ENCODE data around the gene PDK3. TPM values are rescaled to one million over a fixed set of nuclear protein-coding genes. Genes with fewer than 3 reads are reported as not detected.

PDK3 gene
- total RNA-seq, 1 donor from 2014 or later, result 5.2 TPM

DNA sequence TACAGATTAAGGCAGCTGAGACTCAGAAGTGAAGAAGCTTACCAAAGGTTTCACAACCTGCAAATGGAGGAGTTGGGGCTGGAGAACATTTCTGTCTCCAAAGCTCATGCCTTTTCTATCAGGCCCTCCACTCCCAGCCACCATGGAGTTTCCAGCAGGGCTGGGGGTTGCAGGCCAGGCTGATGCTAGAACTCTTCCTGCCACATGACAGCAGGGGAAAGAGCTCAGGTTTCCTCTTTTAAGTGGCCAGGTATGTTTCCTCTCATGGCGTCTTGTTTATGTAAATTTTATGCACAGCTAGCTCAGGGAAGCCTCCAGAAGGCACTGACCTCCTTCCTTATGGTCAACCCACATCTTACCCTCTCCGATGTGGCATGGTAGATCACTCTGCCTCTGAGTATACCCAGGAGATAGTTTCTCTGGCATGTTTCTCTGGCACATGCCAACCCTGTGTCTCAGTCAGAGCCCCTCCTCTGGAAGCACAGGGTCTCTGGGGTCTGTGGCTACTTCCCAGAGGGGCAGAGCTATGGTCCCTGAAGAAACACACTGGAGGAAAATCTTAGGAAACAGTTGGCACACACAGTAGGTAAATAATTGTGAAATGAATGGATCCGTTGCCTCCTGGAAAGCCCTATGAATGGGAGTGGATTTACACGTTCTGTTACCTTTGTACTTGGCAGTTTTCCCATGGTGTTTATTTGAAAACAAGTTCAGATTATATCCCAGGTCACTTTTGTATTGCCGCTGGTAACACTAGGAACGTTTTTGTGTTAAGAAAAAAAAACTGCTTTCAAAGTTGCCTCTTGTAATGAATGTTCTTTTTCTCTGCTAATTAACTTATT, 28.9 kb downstream of the PDK3 start:
- Histone ChIP-seq H3K36me3 (ENCODE audit: control insufficient read depth, insufficient read depth, low read length) (no peaks in the 10 kb centered on the region), H3K4me3 (ENCODE audit: low read depth, low read length) (no peak overlapping the region), H3K27me3 (ENCODE audit: control insufficient read depth, insufficient read depth, low read length) (no peaks in the 10 kb centered on the region)
- TF ChIP-seq, protein P1, sequence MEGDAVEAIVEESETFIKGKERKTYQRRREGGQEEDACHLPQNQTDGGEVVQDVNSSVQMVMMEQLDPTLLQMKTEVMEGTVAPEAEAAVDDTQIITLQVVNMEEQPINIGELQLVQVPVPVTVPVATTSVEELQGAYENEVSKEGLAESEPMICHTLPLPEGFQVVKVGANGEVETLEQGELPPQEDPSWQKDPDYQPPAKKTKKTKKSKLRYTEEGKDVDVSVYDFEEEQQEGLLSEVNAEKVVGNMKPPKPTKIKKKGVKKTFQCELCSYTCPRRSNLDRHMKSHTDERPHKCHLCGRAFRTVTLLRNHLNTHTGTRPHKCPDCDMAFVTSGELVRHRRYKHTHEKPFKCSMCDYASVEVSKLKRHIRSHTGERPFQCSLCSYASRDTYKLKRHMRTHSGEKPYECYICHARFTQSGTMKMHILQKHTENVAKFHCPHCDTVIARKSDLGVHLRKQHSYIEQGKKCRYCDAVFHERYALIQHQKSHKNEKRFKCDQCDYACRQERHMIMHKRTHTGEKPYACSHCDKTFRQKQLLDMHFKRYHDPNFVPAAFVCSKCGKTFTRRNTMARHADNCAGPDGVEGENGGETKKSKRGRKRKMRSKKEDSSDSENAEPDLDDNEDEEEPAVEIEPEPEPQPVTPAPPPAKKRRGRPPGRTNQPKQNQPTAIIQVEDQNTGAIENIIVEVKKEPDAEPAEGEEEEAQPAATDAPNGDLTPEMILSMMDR (IDR thresholded peaks at IDR 0.05; ENCODE audit: insufficient read depth, low read length, poor library complexity, severe bottlenecking), result no peak
- no peak for DNase-seq (ENCODE audit: low read depth)

DNA sequence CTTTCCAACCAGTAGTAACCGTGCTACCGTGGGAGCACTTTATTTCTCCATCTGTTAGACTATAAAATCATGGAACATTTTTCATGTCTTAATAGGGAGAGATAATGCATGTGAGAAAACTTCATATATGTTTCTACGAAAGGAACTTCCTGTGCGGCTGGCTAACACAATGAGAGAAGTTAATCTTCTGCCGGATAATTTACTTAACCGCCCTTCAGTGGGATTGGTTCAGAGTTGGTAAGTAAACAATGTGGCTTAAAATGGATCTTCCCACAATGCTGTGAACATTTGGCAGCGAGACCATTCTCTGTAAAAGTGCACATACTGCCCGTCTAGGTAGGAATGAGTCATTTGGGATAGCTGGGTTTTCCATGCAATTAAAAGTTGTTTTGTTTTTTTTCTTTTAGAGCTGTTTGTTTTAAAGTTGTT, 29.6 kb downstream of the PDK3 start:
- H3K4me3 ChIP-seq (ENCODE audit: low read depth, low read length), result no peak overlapping the region
- peak; percentile 54 for DNase-seq (ENCODE audit: low read depth)

DNA sequence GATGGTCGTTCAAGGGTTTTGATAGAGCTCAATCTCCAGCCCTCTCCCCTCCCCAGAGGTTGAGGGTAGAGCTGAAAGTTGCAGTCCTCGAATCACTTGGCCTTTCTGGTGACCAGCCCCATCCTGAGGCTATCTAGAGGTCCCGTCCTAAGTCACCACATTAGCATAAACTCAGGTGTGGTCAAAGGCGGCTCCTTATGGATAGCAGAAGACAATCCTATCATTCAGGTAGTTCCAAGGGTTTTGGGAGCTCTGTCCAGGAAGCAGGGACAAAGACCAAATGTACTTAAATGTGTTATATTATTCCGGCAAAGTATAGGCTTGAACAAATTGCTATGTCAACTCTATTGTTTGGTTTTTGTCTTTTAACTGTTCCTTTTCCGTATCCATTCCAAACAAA, 30.6 kb downstream of the PDK3 start:
- H3K4me3 ChIP-seq (ENCODE audit: low read depth, low read length), result no peak overlapping the region
- no peak for DNase-seq (ENCODE audit: low read depth)
- TF ChIP-seq, protein P1 (IDR thresholded peaks at IDR 0.05; ENCODE audit: insufficient read depth, low read length, poor library complexity, severe bottlenecking), result no peak
- no peaks in the 10 kb centered on the region for H3K27me3 ChIP-seq (ENCODE audit: control insufficient read depth, insufficient read depth, low read length)
- H3K36me3 ChIP-seq (ENCODE audit: control insufficient read depth, insufficient read depth, low read length), result no peaks in the 10 kb centered on the region

More for the DNA sequence above, 29.6 kb downstream of the PDK3 start:
- Histone ChIP-seq H3K27me3 (ENCODE audit: control insufficient read depth, insufficient read depth, low read length) (no peaks in the 10 kb centered on the region), H3K36me3 (ENCODE audit: control insufficient read depth, insufficient read depth, low read length) (no peaks in the 10 kb centered on the region)
- TF ChIP-seq, protein P1 (IDR thresholded peaks at IDR 0.05; ENCODE audit: insufficient read depth, low read length, poor library complexity, severe bottlenecking), result no peak

DNA sequence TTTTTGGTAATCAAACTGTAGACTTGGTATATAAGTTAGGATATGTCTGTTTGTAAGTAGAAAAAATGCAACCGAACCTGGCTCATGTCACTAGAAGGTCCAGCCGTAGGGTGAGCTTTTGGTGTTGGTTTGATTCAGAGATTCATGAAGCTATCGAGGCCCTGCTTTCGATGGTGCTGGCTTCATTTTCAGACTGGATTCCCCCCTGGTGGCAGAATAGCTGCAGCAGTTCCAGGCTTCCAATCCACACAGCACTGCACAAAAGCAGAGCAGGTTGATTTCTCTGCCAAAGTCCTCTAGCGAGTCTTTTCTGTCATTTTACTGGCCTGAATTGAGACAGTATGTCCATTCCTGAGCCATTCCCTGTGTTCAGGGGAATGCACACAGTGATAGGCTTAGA, 33.1 kb downstream of the PDK3 start:
- no peak for DNase-seq (ENCODE audit: low read depth)
- TF ChIP-seq, protein P1 (IDR thresholded peaks at IDR 0.05; ENCODE audit: insufficient read depth, low read length, poor library complexity, severe bottlenecking), result peak; percentile 40
- H3K36me3 ChIP-seq (ENCODE audit: control insufficient read depth, insufficient read depth, low read length), result no peaks in the 10 kb centered on the region
- no peaks in the 10 kb centered on the region for H3K27me3 ChIP-seq (ENCODE audit: control insufficient read depth, insufficient read depth, low read length)
- H3K4me3 ChIP-seq (ENCODE audit: low read depth, low read length), result no peak overlapping the region

DNA sequence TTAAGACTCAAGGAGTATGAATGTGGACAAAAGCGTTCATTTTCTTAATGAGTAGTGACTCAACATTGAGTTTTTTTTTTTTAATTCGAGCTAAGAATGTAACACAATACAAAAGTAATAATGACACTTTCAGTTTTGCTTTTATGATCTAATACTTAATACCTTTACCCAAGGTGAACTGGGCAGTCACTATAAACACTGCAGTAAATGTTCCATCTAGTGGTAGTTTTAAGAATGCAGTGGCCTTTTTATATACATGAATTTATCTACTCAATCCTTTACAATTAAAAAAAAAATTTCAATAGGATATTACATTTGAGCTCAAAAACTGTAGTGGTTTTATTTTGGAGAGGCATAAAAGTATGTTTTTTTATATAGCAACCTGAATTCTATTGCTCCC, 33.9 kb downstream of the PDK3 start:
- TF ChIP-seq, protein P1 (IDR thresholded peaks at IDR 0.05; ENCODE audit: insufficient read depth, low read length, poor library complexity, severe bottlenecking), result peak; percentile 36
- no peak for DNase-seq (ENCODE audit: low read depth)

More for the DNA sequence above, 33.9 kb downstream of the PDK3 start:
- H3K27me3 ChIP-seq (ENCODE audit: control insufficient read depth, insufficient read depth, low read length), result no peaks in the 10 kb centered on the region
- no peaks in the 10 kb centered on the region for H3K36me3 ChIP-seq (ENCODE audit: control insufficient read depth, insufficient read depth, low read length)
- H3K4me3 ChIP-seq (ENCODE audit: low read depth, low read length), result no peak overlapping the region
